Measurements from ENCODE around the gene FAM117B. TPM values are rescaled to one million over a fixed set of nuclear protein-coding genes. Genes with fewer than 3 reads are reported as not detected.

FAM117B gene
- total RNA-seq, 4 donors from 2014 or later: 0.26 to 14.0 (median 8.9) TPM

GRCh38 chr2:202652119-202652518, 17.4 kb downstream of the FAM117B start:
- Histone ChIP-seq H3K36me3 (no peaks in the 10 kb centered on the region), H3K4me3 (no peak overlapping the region), H3K27me3 (no peaks in the 10 kb centered on the region), H3K9me3 (no peaks in the 10 kb centered on the region), H3K4me1 (peaks cover 0 to 2% of the 10 kb centered on the region in 2 donors), H3K27ac (no peak overlapping the region)
- intact Hi-C loops (cut with DNase I; ENCODE audit: low total_unique reads): no loop called here
- TF ChIP-seq CTCF (IDR thresholded peaks at IDR 0.05) (no peak), POLR2A (IDR thresholded peaks at IDR 0.05) (no peak)
- DNase-seq: no peak

- no peak for TF ChIP-seq POLR2A (IDR thresholded peaks at IDR 0.05)
- no peak for TF ChIP-seq CTCF (IDR thresholded peaks at IDR 0.05)
- no peak overlapping the region for H3K27ac ChIP-seq
- intact Hi-C loops (cut with DNase I; ENCODE audit: low total_unique reads): no loop called here
- DNase-seq: no peak
- no peaks in the 10 kb centered on the region for H3K9me3 ChIP-seq
- no peak overlapping the region for H3K4me3 ChIP-seq
- no peaks in the 10 kb centered on the region for H3K36me3 ChIP-seq
- H3K4me1 ChIP-seq: peaks cover 0 to 2% of the 10 kb centered on the region in 2 donors
- H3K27me3 ChIP-seq: no peaks in the 10 kb centered on the region
Observed at GRCh38 chr2:202653890-202654289, 19.1 kb downstream of the FAM117B start.

GRCh38 chr2:202657876-202658275, 23.1 kb downstream of the FAM117B start:
- Histone ChIP-seq H3K9me3 (no peaks in the 10 kb centered on the region), H3K4me1 (peaks cover 0 to 2% of the 10 kb centered on the region in 2 donors), H3K27me3 (no peaks in the 10 kb centered on the region), H3K4me3 (no peak overlapping the region), H3K27ac (no peak overlapping the region), H3K36me3 (no peaks in the 10 kb centered on the region)
- no peak for DNase-seq
- intact Hi-C loops (cut with DNase I; ENCODE audit: low total_unique reads): no loop called here
- TF ChIP-seq POLR2A (IDR thresholded peaks at IDR 0.05) (no peak), CTCF (IDR thresholded peaks at IDR 0.05) (no peak)

- no peak for DNase-seq
- intact Hi-C loops (cut with DNase I; ENCODE audit: low total_unique reads): no loop called here
- no peaks in the 10 kb centered on the region for H3K9me3 ChIP-seq
- no peaks in the 10 kb centered on the region for H3K36me3 ChIP-seq
- H3K27ac ChIP-seq: no peak overlapping the region
- no peak overlapping the region for H3K4me3 ChIP-seq
- no peaks in the 10 kb centered on the region for H3K27me3 ChIP-seq
- no peaks in the 10 kb centered on the region for H3K4me1 ChIP-seq
- no peak for TF ChIP-seq CTCF (IDR thresholded peaks at IDR 0.05)
- no peak for TF ChIP-seq POLR2A (IDR thresholded peaks at IDR 0.05)
Observed at GRCh38 chr2:202660796-202661195, 26.0 kb downstream of the FAM117B start.

GRCh38 chr2:202669841-202670240, 35.1 kb downstream of the FAM117B start:
- Histone ChIP-seq H3K4me3 (no peak overlapping the region), H3K4me1 (no peaks in the 10 kb centered on the region), H3K9me3 (no peaks in the 10 kb centered on the region), H3K27ac (no peak overlapping the region), H3K27me3 (no peaks in the 10 kb centered on the region), H3K36me3 (no peaks in the 10 kb centered on the region)
- TF ChIP-seq CTCF (IDR thresholded peaks at IDR 0.05) (no peak), POLR2A (IDR thresholded peaks at IDR 0.05) (no peak)
- no peak for DNase-seq
- intact Hi-C loops (cut with DNase I; ENCODE audit: low total_unique reads): no loop called here

All from uterus (tissue), 4 donors.